ENCODE data around the gene TRMT44.

DNA sequence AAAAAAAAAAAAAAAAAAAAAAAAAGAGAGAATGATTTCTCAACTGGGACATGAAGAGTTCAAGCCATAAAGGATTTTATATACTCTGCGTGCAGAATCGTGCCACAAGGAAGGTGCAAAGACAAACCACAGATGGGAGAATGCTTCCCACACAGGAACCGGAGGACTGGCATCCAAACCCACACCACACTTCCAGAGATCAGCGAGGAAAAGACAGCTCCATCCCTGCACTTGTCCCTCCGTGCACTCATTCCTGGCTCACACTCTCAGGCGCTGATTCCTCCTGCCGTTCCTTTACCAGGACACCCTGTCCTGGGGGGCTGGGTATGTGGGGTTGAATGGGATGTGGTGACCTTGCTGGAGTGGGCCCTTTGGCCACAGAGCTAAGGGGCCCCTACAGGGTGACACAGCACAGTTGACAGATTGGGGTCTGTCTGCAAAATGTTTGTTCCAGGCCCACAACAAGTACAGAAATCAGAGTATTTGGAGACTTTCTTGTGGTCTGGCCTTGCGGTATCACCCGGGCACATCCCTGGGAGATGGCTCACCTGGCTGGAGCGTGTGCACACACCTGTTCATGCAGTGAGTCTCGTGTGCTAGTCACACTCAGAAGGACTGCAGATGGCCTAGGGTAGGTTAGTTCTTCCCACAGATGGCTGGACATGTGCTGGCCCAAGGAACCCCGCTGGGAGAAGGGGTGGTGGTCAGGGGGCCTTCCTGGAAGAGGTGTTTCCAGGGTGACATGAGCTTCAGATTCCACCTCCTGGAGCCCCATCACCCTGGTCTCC lies 84.2 kb downstream of the TRMT44 start:
- TF ChIP-seq, protein P1, sequence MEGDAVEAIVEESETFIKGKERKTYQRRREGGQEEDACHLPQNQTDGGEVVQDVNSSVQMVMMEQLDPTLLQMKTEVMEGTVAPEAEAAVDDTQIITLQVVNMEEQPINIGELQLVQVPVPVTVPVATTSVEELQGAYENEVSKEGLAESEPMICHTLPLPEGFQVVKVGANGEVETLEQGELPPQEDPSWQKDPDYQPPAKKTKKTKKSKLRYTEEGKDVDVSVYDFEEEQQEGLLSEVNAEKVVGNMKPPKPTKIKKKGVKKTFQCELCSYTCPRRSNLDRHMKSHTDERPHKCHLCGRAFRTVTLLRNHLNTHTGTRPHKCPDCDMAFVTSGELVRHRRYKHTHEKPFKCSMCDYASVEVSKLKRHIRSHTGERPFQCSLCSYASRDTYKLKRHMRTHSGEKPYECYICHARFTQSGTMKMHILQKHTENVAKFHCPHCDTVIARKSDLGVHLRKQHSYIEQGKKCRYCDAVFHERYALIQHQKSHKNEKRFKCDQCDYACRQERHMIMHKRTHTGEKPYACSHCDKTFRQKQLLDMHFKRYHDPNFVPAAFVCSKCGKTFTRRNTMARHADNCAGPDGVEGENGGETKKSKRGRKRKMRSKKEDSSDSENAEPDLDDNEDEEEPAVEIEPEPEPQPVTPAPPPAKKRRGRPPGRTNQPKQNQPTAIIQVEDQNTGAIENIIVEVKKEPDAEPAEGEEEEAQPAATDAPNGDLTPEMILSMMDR (IDR thresholded peaks at IDR 0.05), result no peak
- no peak for TF ChIP-seq POLR2A (IDR thresholded peaks at IDR 0.05)

Measured in thyroid gland (tissue), 4 donors.